CD4-positive, alpha-beta T cell treated with Interferon gamma for 1 hour (primary cell): ENCODE data around the gene ZFP91.

Source experiments
- DNase-seq: peaks from one replicate; pipeline ENCODE4 v3.0.0-alpha.2; 2020

ZFP91 gene

DNA sequence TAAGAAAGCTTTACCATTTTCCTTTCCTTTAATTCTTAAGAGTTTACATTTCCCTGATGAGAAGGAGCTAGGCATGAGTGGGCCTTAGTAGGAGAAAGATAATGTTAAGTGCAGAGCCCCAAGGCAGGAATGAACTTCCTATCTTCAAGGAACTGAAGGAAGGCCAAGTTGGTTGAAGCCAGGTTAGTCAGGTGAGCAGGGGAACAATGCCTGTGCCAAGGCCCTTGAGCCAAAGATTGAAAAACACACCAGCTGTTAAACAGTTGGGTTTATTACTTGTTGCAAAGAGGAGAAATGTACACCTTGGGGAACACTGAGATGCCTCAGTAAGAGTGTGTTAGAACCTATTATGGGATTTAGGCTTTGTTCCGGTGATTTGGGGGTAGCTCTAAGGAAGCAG is 53.6 kb downstream of the ZFP91 start:
- DNase-seq, result no peak

- no peak for DNase-seq
Observed at GRCh38 chr11:58636587-58636986, 57.7 kb downstream of the ZFP91 start.

GRCh38 chr11:58637371-58637770 is 58.5 kb downstream of the ZFP91 start:
- DNase-seq, result no peak

DNA sequence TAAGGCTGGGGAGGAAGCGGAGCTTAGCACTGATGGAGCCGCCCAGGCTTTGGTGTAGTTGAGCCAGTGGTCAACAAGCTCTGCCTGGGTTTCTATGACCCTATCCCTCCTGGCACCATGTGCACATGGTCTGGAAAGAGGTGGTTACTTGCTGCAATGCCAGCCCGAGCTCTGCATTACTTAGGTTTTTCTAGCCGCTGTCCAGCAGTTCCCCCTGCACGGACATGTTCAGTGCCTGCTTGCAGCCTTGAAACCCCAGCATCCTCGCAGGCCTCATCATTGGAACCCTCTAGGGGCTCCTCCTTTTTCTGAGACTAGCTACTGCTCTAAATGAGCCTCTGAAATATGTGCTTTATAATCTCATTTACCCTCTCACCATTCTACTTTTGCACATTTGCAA is 60.2 kb downstream of the ZFP91 start:
- DNase-seq, result no peak

- no peak for DNase-seq
Observed at GRCh38 chr11:58639669-58640068, 60.8 kb downstream of the ZFP91 start.

- DNase-seq, result no peak
Observed at GRCh38 chr11:58640386-58641023, 61.6 kb downstream of the ZFP91 start.

GRCh38 chr11:58641341-58641740 is 62.5 kb downstream of the ZFP91 start:
- DNase-seq, result no peak

- DNase-seq, result no peak
Observed at GRCh38 chr11:58641803-58642581, 63.1 kb downstream of the ZFP91 start.

- DNase-seq, result no peak
Observed at GRCh38 chr11:58645854-58646253, 67.0 kb downstream of the ZFP91 start.

DNA sequence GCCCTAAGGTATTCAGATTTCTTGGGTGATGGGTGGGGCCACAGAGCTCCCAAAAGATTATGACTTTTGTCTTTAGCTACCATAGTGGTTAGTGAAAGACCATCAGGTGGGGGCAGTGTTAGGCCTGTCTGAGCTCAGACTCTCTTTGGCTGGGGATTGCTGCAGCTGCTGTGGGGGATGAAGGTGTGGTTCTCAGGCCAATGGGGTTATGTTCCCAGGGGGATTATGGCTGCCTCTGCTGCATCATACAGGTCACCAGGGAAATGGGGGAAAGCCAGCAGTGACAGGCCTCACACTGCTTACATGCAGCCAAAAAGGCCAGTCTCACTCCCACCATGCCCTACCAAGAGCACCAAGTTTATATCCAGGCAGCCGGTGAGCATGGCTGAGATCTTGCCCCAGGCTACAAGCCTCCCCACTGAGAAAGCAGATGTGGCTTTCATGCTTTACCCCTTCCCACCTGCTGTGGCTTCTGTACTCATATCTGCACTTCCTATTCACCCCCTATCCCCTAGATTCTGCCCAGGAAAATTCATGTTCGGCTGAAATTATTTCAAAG is 68.4 kb downstream of the ZFP91 start:
- peak; percentile 1 for DNase-seq

- no peak for DNase-seq
Observed at GRCh38 chr11:58647866-58648265, 69.0 kb downstream of the ZFP91 start.

DNA sequence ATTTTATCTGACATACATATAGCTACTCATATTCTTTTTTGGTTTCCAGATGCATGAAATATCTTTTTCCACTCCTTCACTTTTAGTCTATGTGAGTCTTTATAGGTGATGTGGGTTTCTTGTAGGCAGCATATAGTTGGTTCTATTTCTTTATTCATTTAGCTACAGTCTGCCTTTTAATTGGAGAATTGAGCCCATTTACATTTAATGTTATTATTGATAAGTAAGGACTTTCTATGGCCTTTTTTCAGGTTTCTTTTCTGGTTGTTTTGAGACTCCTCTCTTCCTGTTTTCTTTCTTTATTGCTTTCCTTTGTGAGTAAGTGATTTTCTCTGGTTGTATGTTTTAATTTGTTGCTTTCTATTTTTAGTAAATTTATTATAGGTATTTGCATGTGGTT is 70.8 kb downstream of the ZFP91 start:
- DNase-seq, result no peak

- no peak for DNase-seq
Observed at GRCh38 chr11:58650496-58650895, 71.6 kb downstream of the ZFP91 start.

GRCh38 chr11:58652726-58653280 is 73.9 kb downstream of the ZFP91 start:
- DNase-seq, result no peak

- DNase-seq, result peak; percentile 69
Observed at GRCh38 chr11:58654079-58654907, 75.4 kb downstream of the ZFP91 start.

GRCh38 chr11:58654908-58655296 is 76.0 kb downstream of the ZFP91 start:
- DNase-seq, result no peak

- DNase-seq, result no peak
Observed at GRCh38 chr11:58656348-58656747, 77.5 kb downstream of the ZFP91 start.

GRCh38 chr11:58658623-58659022 is 79.8 kb downstream of the ZFP91 start:
- DNase-seq, result no peak

DNA sequence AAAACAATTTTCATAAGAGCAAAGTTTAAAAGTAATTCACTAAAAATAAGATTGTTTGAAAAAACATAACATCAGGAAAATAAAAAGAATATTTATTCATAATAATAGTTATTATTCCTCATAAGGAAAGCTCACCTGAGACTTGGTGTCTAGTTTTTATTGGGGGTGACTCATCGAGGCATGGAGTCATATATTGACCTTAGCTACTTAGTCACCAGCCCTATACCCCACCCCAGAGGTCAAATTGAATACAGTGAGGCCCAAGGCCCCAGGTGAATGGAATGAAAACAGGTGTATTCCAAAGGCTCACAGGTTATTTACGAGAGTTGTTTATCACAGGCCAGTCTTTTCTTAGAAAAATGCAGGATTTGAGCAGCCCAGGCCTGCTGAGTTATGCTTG is 80.5 kb downstream of the ZFP91 start:
- no peak for DNase-seq

GRCh38 chr11:58659910-58660570 is 81.2 kb downstream of the ZFP91 start:
- no peak for DNase-seq
